H9 (cell line): ENCODE data around the gene PRB3. TPM values are rescaled to one million over a fixed set of nuclear protein-coding genes. Genes with fewer than 3 reads are reported as not detected.

Source experiments
- DNase-seq: peaks from one replicate; pipeline ENCODE4 v3.0.0-alpha.2; 2017
- H2AFZ ChIP-seq: one replicate; pipeline ENCODE4 v1.6.1; 2013; ENCODE audit warnings: mild to moderate bottlenecking, low read length, control low read depth, moderate library complexity
- H2AK5ac ChIP-seq: 2 replicates; pipeline ENCODE4 v1.6.1; 2013; ENCODE audit warnings: low read length, control low read depth, mixed read lengths; ENCODE audit not compliant: insufficient read length
- H2BK120ac ChIP-seq: one replicate; pipeline ENCODE4 v1.6.1; 2013; ENCODE audit warnings: low read depth, mild to moderate bottlenecking, low read length, control low read depth, inconsistent platforms; ENCODE audit not compliant: poor library complexity, severe bottlenecking
- H2BK12ac ChIP-seq: 2 replicates; pipeline ENCODE4 v1.6.1; 2013; ENCODE audit warnings: low read length, control low read depth, mixed read lengths, low read depth; ENCODE audit not compliant: insufficient read length
- H2BK15ac ChIP-seq: 2 replicates; pipeline ENCODE4 v1.6.1; 2013; ENCODE audit warnings: low read depth, low read length, control low read depth
- H2BK20ac ChIP-seq: one replicate; pipeline ENCODE4 v1.6.1; 2013; ENCODE audit warnings: low read depth, mild to moderate bottlenecking, low read length, control low read depth, inconsistent platforms; ENCODE audit not compliant: poor library complexity, severe bottlenecking
- H2BK5ac ChIP-seq: 2 replicates; pipeline ENCODE4 v1.6.1; 2013; ENCODE audit warnings: low read length, control low read depth, mixed read lengths; ENCODE audit not compliant: insufficient read length
- H3K14ac ChIP-seq: 2 replicates; pipeline ENCODE4 v1.6.1; 2013; ENCODE audit warnings: low read length, control low read depth; ENCODE audit not compliant: insufficient read depth
- H3K18ac ChIP-seq: 2 replicates; pipeline ENCODE4 v1.6.1; 2013; ENCODE audit warnings: low read depth, mild to moderate bottlenecking, mixed read lengths, low read length, control low read depth; ENCODE audit not compliant: insufficient read length
- H3K23ac ChIP-seq: 2 replicates; pipeline ENCODE4 v1.6.1; 2013; ENCODE audit warnings: low read length, control low read depth, mixed read lengths, low read depth; ENCODE audit not compliant: insufficient read length
- H3K23me2 ChIP-seq: 2 replicates; pipeline ENCODE4 v1.6.1; 2013; ENCODE audit warnings: low read depth, mild to moderate bottlenecking, mixed read lengths, low read length, control low read depth; ENCODE audit not compliant: insufficient read length, poor library complexity, severe bottlenecking
- H3K27ac ChIP-seq: 2 replicates; pipeline ENCODE4 v1.5.1; 2013; ENCODE audit warnings: low read length, control low read depth, mixed read lengths, low read depth; ENCODE audit not compliant: insufficient read length
- H3K27me3 ChIP-seq: 2 replicates; pipeline ENCODE4 v1.6.1; 2013; ENCODE audit warnings: low read length, control low read depth, inconsistent platforms; ENCODE audit not compliant: insufficient read depth
- H3K4ac ChIP-seq: 2 replicates; pipeline ENCODE4 v1.6.1; 2013; ENCODE audit warnings: low read depth, mild to moderate bottlenecking, control low read depth, inconsistent platforms, low read length, moderate library complexity
- H3K4me1 ChIP-seq: 2 replicates; pipeline ENCODE4 v1.6.1; 2013; ENCODE audit warnings: low read length, control low read depth, inconsistent platforms; ENCODE audit not compliant: insufficient read depth
- H3K4me2 ChIP-seq: 2 replicates; pipeline ENCODE4 v1.6.1; 2013; ENCODE audit warnings: low read length, control low read depth, mixed read lengths; ENCODE audit not compliant: insufficient read length, insufficient read depth
- H3K56ac ChIP-seq: 2 replicates; pipeline ENCODE4 v1.6.1; 2013; ENCODE audit warnings: low read depth, mild to moderate bottlenecking, mixed read lengths, low read length, control low read depth; ENCODE audit not compliant: insufficient read length
- H3K79me1 ChIP-seq: 2 replicates; pipeline ENCODE4 v1.6.1; 2013; ENCODE audit warnings: low read depth, mild to moderate bottlenecking, moderate library complexity, low read length, control low read depth, inconsistent platforms; ENCODE audit not compliant: insufficient read depth, poor library complexity, severe bottlenecking
- H3K79me2 ChIP-seq: 2 replicates; pipeline ENCODE4 v1.6.1; 2013; ENCODE audit warnings: low read length, control low read depth, inconsistent platforms; ENCODE audit not compliant: insufficient read depth
- H3K9ac ChIP-seq: 2 replicates; pipeline ENCODE4 v1.6.1; 2013; ENCODE audit warnings: low read length, control low read depth, mixed read lengths; ENCODE audit not compliant: insufficient read length; ENCODE audit errors: extremely low read depth
- H3K9me3 ChIP-seq: one replicate; pipeline ENCODE4 v1.6.1; 2013; ENCODE audit warnings: low read depth, low read length, inconsistent platforms; ENCODE audit not compliant: control insufficient read depth
- H3T11ph ChIP-seq: one replicate; pipeline ENCODE4 v1.6.1; 2013; ENCODE audit warnings: mild to moderate bottlenecking, low read length, control low read depth, inconsistent platforms
- H4K20me1 ChIP-seq: one replicate; pipeline ENCODE4 v1.6.1; 2013; ENCODE audit not compliant: control insufficient read depth, insufficient read length, insufficient read depth
- H4K5ac ChIP-seq: 2 replicates; pipeline ENCODE4 v1.6.1; 2013; ENCODE audit warnings: low read depth, mild to moderate bottlenecking, mixed read lengths, low read length, control low read depth; ENCODE audit not compliant: insufficient read length
- H4K8ac ChIP-seq: replicated peaks from 2 replicates; pipeline ENCODE4 v1.6.1; 2013; ENCODE audit warnings: low read length, control low read depth, mixed read lengths, low read depth; ENCODE audit not compliant: insufficient read length
- H4K91ac ChIP-seq: 2 replicates; pipeline ENCODE4 v1.6.1; 2013; ENCODE audit warnings: low read depth, mild to moderate bottlenecking, moderate library complexity, mixed read lengths, low read length, control low read depth; ENCODE audit not compliant: insufficient read length
- H3K27ac Mint-ChIP-seq, 3 experiments: 2 replicates in 2 of 3; 3 replicates in 1 of 3; pipeline ENCODE4 v1.8.0; 2020 to 2021; ENCODE audit warnings: mixed read lengths in 3 of 3, mild to moderate bottlenecking in 1 of 3, moderate library complexity in 1 of 3
- H3K27me3 Mint-ChIP-seq: 2 replicates; pipeline ENCODE4 v1.8.0; 2021; ENCODE audit warnings: low read depth, mild to moderate bottlenecking, moderate library complexity, mixed read lengths
- H3K36me3 Mint-ChIP-seq, 3 experiments: 2 replicates in 2 of 3; 3 replicates in 1 of 3; pipeline ENCODE4 v1.8.0; 2020 to 2021; ENCODE audit warnings: low read depth in 3 of 3, mixed read lengths in 3 of 3; ENCODE audit not compliant: insufficient read depth in 1 of 3
- H3K4me1 Mint-ChIP-seq, 2 experiments: 2 replicates each; pipeline ENCODE4 v1.8.0; 2020; ENCODE audit warnings: mixed read lengths in 2 of 2
- H3K4me3 Mint-ChIP-seq, 2 experiments: 2 replicates in 1 of 2; 3 replicates in 1 of 2; pipeline ENCODE4 v1.8.0; 2020 to 2021; ENCODE audit warnings: mild to moderate bottlenecking in 2 of 2, mixed read lengths in 2 of 2, moderate library complexity in 1 of 2
- H3K9me3 Mint-ChIP-seq, 2 experiments: 2 replicates in 1 of 2; 3 replicates in 1 of 2; pipeline ENCODE4 v1.8.0; 2020; ENCODE audit warnings: mild to moderate bottlenecking in 2 of 2, mixed read lengths in 2 of 2, moderate library complexity in 1 of 2
- CTCF ChIP-seq: fragments of 200-600 bp; sonication (generic); conservative IDR thresholded peaks from 3 replicates; pipeline ENCODE4 v1.8.0; 2021; ENCODE audit warnings: antibody characterized with exemption, mild to moderate bottlenecking
- WGBS: extraction: QIAGEN DNeasy Blood & Tissue Kit; methylation state at CpG from one replicate; pipeline ENCODE4 v1.1.7; 2013; ENCODE audit warnings: missing lambda C conversion rate, low lambda C conversion rate, mixed read lengths; ENCODE audit not compliant: insufficient read length; ENCODE audit errors: extremely low coverage; 5-methylcytosine and 5-hydroxymethylcytosine counted together
- total RNA-seq: library from RNA; stranded (reverse); gene quantifications from 2 replicates; pipeline ENCODE4 v1.2.1, GENCODE V29; 2021

PRB3 gene
- total RNA-seq, 1 experiment from 2014 or later: 1.6 TPM

GRCh38 chr12:11310336-11310735 lies 40.8 kb upstream of the PRB3 start, which contains the start of gene PRB4:
Gene PRB4 (minus strand): TSS chr12:11310436. CDS start chr12:11310398, 38 bp downstream.
- no peaks in the 10 kb centered on the region for H3K27me3 ChIP-seq
- no peak within 1 kb of the TSS for H4K8ac ChIP-seq
- H3T11ph ChIP-seq: no peak within 1 kb of the TSS
- Mint-ChIP-seq H3K9me3 (peaks cover 2 to 3% of the 10 kb centered on the region in 2 experiments; a peak in 1 of 5 replicates), H3K4me3 (no peak within 1 kb of the TSS), H3K27ac (no peak within 1 kb of the TSS), H3K4me1 (0 out of 4 replicates have a peak, but pooled peaks cover 0 to under 1% of the 10 kb centered on the region in 2 experiments), H3K36me3 (no peaks in the 10 kb centered on the region; a peak in 2 of 7 replicates), H3K27me3 (no peaks in the 10 kb centered on the region; the same call in 1 of the 2 replicates)
- no peak within 1 kb of the TSS for H2BK15ac ChIP-seq
- H3K4me2 ChIP-seq: no peak within 1 kb of the TSS
- no peaks in the 10 kb centered on the region for H3K4me1 ChIP-seq
- H2BK20ac ChIP-seq: no peak within 1 kb of the TSS
- H2BK120ac ChIP-seq: no peak within 1 kb of the TSS
- DNase-seq: no peak
- H4K5ac ChIP-seq: no peak within 1 kb of the TSS
- TF ChIP-seq CTCF: no peak
- no peaks in the 10 kb centered on the region for H3K23me2 ChIP-seq
- H3K79me1 ChIP-seq: no peaks in the 10 kb centered on the region
- H2BK12ac ChIP-seq: no peak within 1 kb of the TSS
- no peak within 1 kb of the TSS for H3K18ac ChIP-seq
- no peak within 1 kb of the TSS for H3K4ac ChIP-seq
- H3K56ac ChIP-seq: no peak within 1 kb of the TSS
- H3K79me2 ChIP-seq: no peaks in the 10 kb centered on the region
- H3K27ac ChIP-seq: no peak within 1 kb of the TSS
- no peaks in the 10 kb centered on the region for H3K9me3 ChIP-seq
- H4K91ac ChIP-seq: no peak within 1 kb of the TSS
- no peaks in the 10 kb centered on the region for H4K20me1 ChIP-seq
- no peak within 1 kb of the TSS for H2AFZ ChIP-seq
- H3K14ac ChIP-seq: no peak within 1 kb of the TSS
- H3K23ac ChIP-seq: no peak within 1 kb of the TSS
- no peak within 1 kb of the TSS for H2BK5ac ChIP-seq
- H3K9ac ChIP-seq: no peak within 1 kb of the TSS
- H2AK5ac ChIP-seq: no peak within 1 kb of the TSS
- WGBS: no CpG with 5 or more reads among the region's 3 CpGs
